Activated CD8-positive, alpha-beta memory T cell treated with anti-CD3 and anti-CD28 coated beads for 4 hours (primary cell): Measurements from ENCODE around the gene ATG5.

ENCODE experiments used
- DNase-seq, 2 donors: peaks; one replicate each; pipeline ENCODE4 v3.0.0-alpha.2; 2020; ENCODE audit warnings: low read depth in 2 of 2

ATG5 gene

GRCh38 chr6:106181664-106182418 is 143.7 kb downstream of the ATG5 start:
- DNase-seq: no peak

GRCh38 chr6:106180208-106180607 is 145.4 kb downstream of the ATG5 start:
- no peak for DNase-seq

GRCh38 chr6:106178900-106179299 is 146.7 kb downstream of the ATG5 start:
- no peak for DNase-seq

- no peak for DNase-seq
Observed at GRCh38 chr6:106177786-106178185, 147.8 kb downstream of the ATG5 start.

GRCh38 chr6:106173124-106173879 is 152.3 kb downstream of the ATG5 start:
- DNase-seq: no peak

GRCh38 chr6:106170030-106170791 is 155.3 kb downstream of the ATG5 start:
- DNase-seq: no peak

- no peak for DNase-seq
Observed at GRCh38 chr6:106169517-106169916, 156.0 kb downstream of the ATG5 start.

GRCh38 chr6:106168097-106168888 is 157.3 kb downstream of the ATG5 start:
- no peak for DNase-seq

GRCh38 chr6:106167096-106167814 is 158.3 kb downstream of the ATG5 start:
- DNase-seq: no peak

- no peak for DNase-seq
Observed at GRCh38 chr6:106165885-106166485, 159.6 kb downstream of the ATG5 start.

- DNase-seq: peak; percentile 16 to 27
Observed at GRCh38 chr6:106163966-106164877, 161.3 kb downstream of the ATG5 start.

GRCh38 chr6:106163446-106163965 is 162.1 kb downstream of the ATG5 start:
- peak in 1 of 2 donors; percentile 35 for DNase-seq

- DNase-seq: no peak
Observed at GRCh38 chr6:106162921-106163320, 162.6 kb downstream of the ATG5 start.

GRCh38 chr6:106161893-106162292 is 163.7 kb downstream of the ATG5 start:
- no peak for DNase-seq

GRCh38 chr6:106161311-106161874 is 164.2 kb downstream of the ATG5 start:
- DNase-seq: no peak

- no peak for DNase-seq
Observed at GRCh38 chr6:106160189-106160588, 165.4 kb downstream of the ATG5 start.

- no peak for DNase-seq
Observed at GRCh38 chr6:106159531-106159940, 166.0 kb downstream of the ATG5 start.

GRCh38 chr6:106158816-106159215 is 166.7 kb downstream of the ATG5 start:
- no peak for DNase-seq

- no peak for DNase-seq
Observed at GRCh38 chr6:106156863-106157262, 168.7 kb downstream of the ATG5 start.
